Pancreas (tissue), 10 donors: ENCODE results near the gene SLC44A1. TPM values are rescaled to one million over a fixed set of nuclear protein-coding genes. Genes with fewer than 3 reads are reported as not detected.
A peak's percentile ranks its signal among the peaks of the same experiment; 100 is the strongest.

Experiments
- ATAC-seq, 4 donors: fragments of 200-7000 bp; cut with Tn5 transposase; one replicate each; pipeline versions ENCODE4 v1.8.0 to v1.9.1; 2020; ENCODE audit warnings: mild to moderate bottlenecking in 4 of 4, moderate library complexity in 4 of 4
- DNase-seq, 6 donors: peaks; one replicate each; pipeline ENCODE4 v3.0.0-alpha.2; 2020
- FAIRE-seq: peaks from 2 replicates; lab custom pipeline; 2012; peaks lifted over from hg19 to GRCh38; lab: Jason Lieb, UNC
- H3K27ac ChIP-seq, 4 donors: fragments of 200-600 bp; sonication (generic); 1 replicate in 3 of 4; 2 replicates in 1 of 4; pipeline versions ENCODE4 v1.5.0 to v1.8.0; 2020
- H3K27me3 ChIP-seq, 4 donors: fragments of 200-600 bp; one replicate each; pipeline ENCODE4 v1.8.0; 2021
- H3K36me3 ChIP-seq, 3 donors: fragments of 200-600 bp; sonication (generic) in 1 of 3; one replicate each; pipeline versions ENCODE4 v1.5.0 to v1.8.0; 2020 to 2021
- H3K4me1 ChIP-seq, 3 donors: fragments of 200-600 bp; one replicate each; pipeline ENCODE4 v1.8.0; 2021
- H3K4me3 ChIP-seq, 4 donors: fragments of 200-600 bp; sonication (generic) in 2 of 4; one replicate each; pipeline versions ENCODE4 v1.5.0 to v1.8.0; 2020 to 2021
- H3K9me3 ChIP-seq, 4 donors: fragments of 200-600 bp; one replicate each; pipeline ENCODE4 v1.8.0; 2021
- CTCF ChIP-seq, 4 donors: fragments of 200-600 bp; sonication (generic) in 3 of 4; IDR thresholded peaks; one replicate each; pipeline versions ENCODE4 v1.5.0 to v1.8.0; 2021; ENCODE audit warnings: antibody characterized with exemption in 4 of 4
- WGBS, 2 donors: extraction: QIAGEN DNeasy Blood & Tissue Kit; methylation state at CpG; one replicate each; pipeline ENCODE4 v1.1.7; 2013; 5-methylcytosine and 5-hydroxymethylcytosine counted together
- intact Hi-C, 3 donors: fragments of 100-400 bp; cut with DNase I; formaldehyde crosslinking; loops; one replicate each; pipeline versions ENCODE4 v1.11.1 to v1.14.2; 2022
- polyA plus RNA-seq, 2 donors: library from polyadenylated mRNA; stranded (reverse); fragments of 200-250 nt; gene quantifications; one replicate each; pipeline ENCODE4 v1.2.3, GENCODE V29; 2013
- total RNA-seq, 6 donors: library from RNA; stranded (reverse); fragmentation: NEBNext Ultra II Directional in 4 of 6; extraction: Animal tissue kit (Norgen Biotek cat#: 25700) in 4 of 6; gene quantifications; one replicate each; pipeline versions ENCODE4 v1.2.1 to v1.2.4, GENCODE V29; 2021 to 2023
- donor health status: healthy with polysubstance abuse.
- donor health status: DM: no; HTN: no; CAD: no; lungs with moderate emphysema.
- donor health status: DM: no; HTN: no; CAD: no.
- donor health status: control.
- donor health status: control.
- donor health status: Bipolar disorder and iron deficiency.
- donor health status: DM: yes; HTN: yes; CAD: no.
- donor health status: DM: no; HTN: no; CAD: no.
- donor health status: DM: no; HTN: no; CAD: no.
- donor health status: DM: yes; HTN: yes; CAD: no.

SLC44A1 gene
- total and polyA plus RNA-seq, 8 donors, result 4.6 to 32.3 (median 19.3) TPM

- Histone ChIP-seq H3K9me3 (no peaks in the 10 kb centered on the region), H3K4me1 (no peaks in the 10 kb centered on the region), H3K27me3 (no peaks in the 10 kb centered on the region), H3K4me3 (no peak overlapping the region), H3K27ac (no peak overlapping the region), H3K36me3 (no peaks in the 10 kb centered on the region)
- TF ChIP-seq CTCF (IDR thresholded peaks at IDR 0.05), result no peak
- 90 to 93% methylated on average over 2 of the region's 2 CpGs for WGBS, 2 donors
- intact Hi-C loops, result no loop called here
- DNase-seq (no peak), FAIRE-seq (no peak), ATAC-seq (no peak)
Observed at GRCh38 chr9:105473221-105473620, 228.8 kb downstream of the SLC44A1 start.

GRCh38 chr9:105475302-105475701 is 230.9 kb downstream of the SLC44A1 start:
- H3K36me3 ChIP-seq, result no peaks in the 10 kb centered on the region
- intact Hi-C loops, result no loop called here
- H3K4me1 ChIP-seq, result no peaks in the 10 kb centered on the region
- H3K9me3 ChIP-seq, result no peaks in the 10 kb centered on the region
- DNase-seq, result no peak
- no peak overlapping the region for H3K4me3 ChIP-seq
- peak in 2 of 4 donors; percentile 9 to 10 for TF ChIP-seq CTCF (IDR thresholded peaks at IDR 0.05)
- H3K27ac ChIP-seq, result no peak overlapping the region
- 44 to 48% methylated on average over 2 of the region's 2 CpGs for WGBS, 2 donors
- no peak for FAIRE-seq
- peak; percentile 48 to 66 (median 54) for ATAC-seq
- no peaks in the 10 kb centered on the region for H3K27me3 ChIP-seq

GRCh38 chr9:105479846-105480245 is 235.4 kb downstream of the SLC44A1 start:
- DNase-seq (no peak), ATAC-seq (no peak), FAIRE-seq (no peak)
- Histone ChIP-seq H3K36me3 (no peaks in the 10 kb centered on the region), H3K27ac (no peak overlapping the region), H3K27me3 (no peaks in the 10 kb centered on the region), H3K4me3 (no peak overlapping the region), H3K4me1 (no peaks in the 10 kb centered on the region), H3K9me3 (no peaks in the 10 kb centered on the region)
- TF ChIP-seq CTCF (IDR thresholded peaks at IDR 0.05), result no peak
- intact Hi-C loops, result no loop called here

- no peaks in the 10 kb centered on the region for H3K4me1 ChIP-seq
- H3K9me3 ChIP-seq, result no peaks in the 10 kb centered on the region
- no peaks in the 10 kb centered on the region for H3K36me3 ChIP-seq
- no peak for TF ChIP-seq CTCF (IDR thresholded peaks at IDR 0.05)
- ATAC-seq (no peak), FAIRE-seq (no peak), DNase-seq (no peak)
- intact Hi-C loops, result no loop called here
- no peaks in the 10 kb centered on the region for H3K27me3 ChIP-seq
- no peak overlapping the region for H3K4me3 ChIP-seq
- H3K27ac ChIP-seq, result no peak overlapping the region
Observed at GRCh38 chr9:105483618-105484017, 239.2 kb downstream of the SLC44A1 start.

- H3K36me3 ChIP-seq, result no peaks in the 10 kb centered on the region
- DNase-seq (no peak), ATAC-seq (no peak), FAIRE-seq (peak; percentile 65)
- intact Hi-C loops, result no loop called here
- 91 to 96% methylated on average over 2 of the region's 2 CpGs for WGBS, 2 donors
- H3K9me3 ChIP-seq, result no peaks in the 10 kb centered on the region
- no peak for TF ChIP-seq CTCF (IDR thresholded peaks at IDR 0.05)
- H3K27me3 ChIP-seq, result no peaks in the 10 kb centered on the region
- H3K4me3 ChIP-seq, result no peak overlapping the region
- H3K27ac ChIP-seq, result no peak overlapping the region
- no peaks in the 10 kb centered on the region for H3K4me1 ChIP-seq
Observed at GRCh38 chr9:105484226-105484625, 239.8 kb downstream of the SLC44A1 start.
